K562 treated with DMSO at 1 percent for 24 hours (cell line): ENCODE measurements around the gene LRRC74B. TPM values are rescaled to one million over a fixed set of nuclear protein-coding genes. Genes with fewer than 3 reads are reported as not detected.

Experiments used
- total RNA-seq: library from RNA; unstranded; fragments of 300-600 nt; gene quantifications from 2 replicates; pipeline ENCODE4 v1.2.3, GENCODE V29; 2022; ENCODE audit warnings: low read depth; ENCODE audit not compliant: insufficient read depth

Gene LRRC74B
- total RNA-seq, result not detected in 2 replicates

GRCh38 chr22:21045585-21046294 lies at the start of gene LRRC74B:
LRRC74B (plus strand) TSS chr22:21045946; CDS start chr22:21045987, 41 bp downstream.

GRCh38 chr22:21001601-21002325 lies 44.0 kb upstream of the LRRC74B start, which contains the start of gene THAP7:
THAP7 (minus strand) TSS chr22:21002118; CDS start chr22:21001911, 207 bp downstream.

GRCh38 chr22:21014726-21015465 lies 30.9 kb upstream of the LRRC74B start, which contains the start of gene P2RX6:
P2RX6 (plus strand) TSS chr22:21015165; CDS start chr22:21015175, 10 bp downstream.

GRCh38 chr22:21032037-21032867 lies 13.5 kb upstream of the LRRC74B start, which contains the start of gene SLC7A4:
SLC7A4 (minus strand) TSS chr22:21032561; CDS start chr22:21031812, 749 bp downstream.

Other genes with a start within 250 kb of the LRRC74B start
- gene PI4KA, start 187.1 kb upstream of the LRRC74B start, total RNA-seq, result 240 and 257 TPM in 2 replicates
- gene SNAP29, start 186.9 kb upstream of the LRRC74B start, total RNA-seq, result 89.0 and 89.5 TPM in 2 replicates
- 155 and 159 TPM in 2 replicates for gene CRKL, start 128.5 kb upstream of the LRRC74B start, total RNA-seq
- gene AIFM3, start 78.7 kb upstream of the LRRC74B start, total RNA-seq, result 0.37 TPM in 1 of 2 replicates, not detected in the other
- gene LZTR1, start 63.6 kb upstream of the LRRC74B start, total RNA-seq, result 76.2 and 79.8 TPM in 2 replicates
- 221 and 253 TPM in 2 replicates for gene THAP7, start 43.8 kb upstream of the LRRC74B start, total RNA-seq
- gene P2RX6, start 30.8 kb upstream of the LRRC74B start, total RNA-seq, result 3.9 and 4.9 TPM in 2 replicates
- 0.29 TPM in 1 of 2 replicates, not detected in the other for gene SLC7A4, start 13.4 kb upstream of the LRRC74B start, total RNA-seq